ENCODE measurements around the gene ZNF800. TPM values are rescaled to one million over a fixed set of nuclear protein-coding genes. Genes with fewer than 3 reads are reported as not detected.
"Not testable (repeated sequence)": the region's sequence is repeated elsewhere in the genome, so short reads cannot be mapped to it uniquely, and the experiment has no call there.

The ZNF800 gene, protein sequence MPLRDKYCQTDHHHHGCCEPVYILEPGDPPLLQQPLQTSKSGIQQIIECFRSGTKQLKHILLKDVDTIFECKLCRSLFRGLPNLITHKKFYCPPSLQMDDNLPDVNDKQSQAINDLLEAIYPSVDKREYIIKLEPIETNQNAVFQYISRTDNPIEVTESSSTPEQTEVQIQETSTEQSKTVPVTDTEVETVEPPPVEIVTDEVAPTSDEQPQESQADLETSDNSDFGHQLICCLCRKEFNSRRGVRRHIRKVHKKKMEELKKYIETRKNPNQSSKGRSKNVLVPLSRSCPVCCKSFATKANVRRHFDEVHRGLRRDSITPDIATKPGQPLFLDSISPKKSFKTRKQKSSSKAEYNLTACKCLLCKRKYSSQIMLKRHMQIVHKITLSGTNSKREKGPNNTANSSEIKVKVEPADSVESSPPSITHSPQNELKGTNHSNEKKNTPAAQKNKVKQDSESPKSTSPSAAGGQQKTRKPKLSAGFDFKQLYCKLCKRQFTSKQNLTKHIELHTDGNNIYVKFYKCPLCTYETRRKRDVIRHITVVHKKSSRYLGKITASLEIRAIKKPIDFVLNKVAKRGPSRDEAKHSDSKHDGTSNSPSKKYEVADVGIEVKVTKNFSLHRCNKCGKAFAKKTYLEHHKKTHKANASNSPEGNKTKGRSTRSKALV
- total RNA-seq = 10 to 100 TPM; 43.6 to 45.9 TPM

GRCh38 chr7:127392566-127393367 lies at the start of gene ZNF800:
Gene ZNF800, minus strand, starts transcription at chr7:127392708. Its CDS starts 1,151 bp downstream, at chr7:127391557.
- ATAC-seq (ENCODE audit: insufficient number of reproducible peaks, low FRiP score, low read depth) (peak; percentile 84), DNase-seq (ENCODE audit: low spot score) (peak; percentile 64)
- peak within 1 kb of the TSS; percentile 89 for H3K4me3 ChIP-seq
- H3K36me3 ChIP-seq = peaks cover 3% of the 10 kb centered on the region
- no peaks in the 10 kb centered on the region for H3K27me3 ChIP-seq (replicated peaks; ENCODE audit: insufficient read depth)
- no peaks in the 10 kb centered on the region for H3K9me3 ChIP-seq
- peak within 1 kb of the TSS; percentile 88 to 98 for H3K27ac ChIP-seq
- no peak for TF ChIP-seq CTCF (IDR thresholded peaks at IDR 0.05)
- H3K4me1 ChIP-seq (ENCODE audit: control insufficient read depth in 1 of 2, low read depth in 2 of 2) = peaks cover 12 to 25% of the 10 kb centered on the region in 2 donors

- H3K36me3 ChIP-seq = no peaks in the 10 kb centered on the region
- no peak overlapping the region for H3K4me3 ChIP-seq
- H3K9me3 ChIP-seq = no peaks in the 10 kb centered on the region
- no peak for ATAC-seq (ENCODE audit: insufficient number of reproducible peaks, low FRiP score, low read depth)
- no peak overlapping the region for H3K27ac ChIP-seq
- H3K27me3 ChIP-seq (replicated peaks; ENCODE audit: insufficient read depth) = no peaks in the 10 kb centered on the region
- no peaks in the 10 kb centered on the region for H3K4me1 ChIP-seq (ENCODE audit: control insufficient read depth in 1 of 2, low read depth in 2 of 2)
- DNase-seq (ENCODE audit: low spot score) = no peak
- no peak for TF ChIP-seq CTCF (IDR thresholded peaks at IDR 0.05)
Observed at GRCh38 chr7:127440206-127440605, 47.7 kb upstream of the ZNF800 start.

GRCh38 chr7:127438836-127439235 lies 46.3 kb upstream of the ZNF800 start:
- no peaks in the 10 kb centered on the region for H3K36me3 ChIP-seq
- H3K9me3 ChIP-seq = no peaks in the 10 kb centered on the region
- DNase-seq (ENCODE audit: low spot score) = no peak
- no peak for ATAC-seq (ENCODE audit: insufficient number of reproducible peaks, low FRiP score, low read depth)
- TF ChIP-seq CTCF (IDR thresholded peaks at IDR 0.05) = no peak
- H3K4me3 ChIP-seq = no peak overlapping the region
- no peak overlapping the region for H3K27ac ChIP-seq
- H3K4me1 ChIP-seq (ENCODE audit: control insufficient read depth in 1 of 2, low read depth in 2 of 2) = no peaks in the 10 kb centered on the region
- no peaks in the 10 kb centered on the region for H3K27me3 ChIP-seq (replicated peaks; ENCODE audit: insufficient read depth)

DNA sequence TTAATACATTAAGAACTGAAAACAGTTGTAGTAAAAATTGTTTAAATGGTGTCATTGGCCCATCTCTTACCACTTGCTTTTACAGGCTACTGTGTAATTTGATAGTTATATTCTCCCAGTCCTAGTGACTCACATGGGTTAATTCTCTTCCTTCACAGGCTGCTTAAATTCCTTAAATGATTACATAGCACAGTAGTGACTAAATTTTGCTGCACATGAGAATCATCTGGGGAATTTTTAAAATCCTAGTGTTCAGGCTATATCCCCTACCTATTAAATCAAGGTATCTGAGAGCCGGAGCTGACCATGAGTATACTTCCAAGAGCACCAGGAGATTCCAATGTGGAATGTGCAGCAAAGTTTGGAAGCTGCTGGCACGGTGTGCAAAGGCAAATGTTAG lies 45.3 kb upstream of the ZNF800 start:
- H3K4me1 ChIP-seq (ENCODE audit: control insufficient read depth in 1 of 2, low read depth in 2 of 2) = no peaks in the 10 kb centered on the region
- H3K4me3 ChIP-seq = no peak overlapping the region
- no peak overlapping the region for H3K27ac ChIP-seq
- no peak for DNase-seq (ENCODE audit: low spot score)
- no peak for TF ChIP-seq CTCF (IDR thresholded peaks at IDR 0.05)
- H3K27me3 ChIP-seq (replicated peaks; ENCODE audit: insufficient read depth) = no peaks in the 10 kb centered on the region
- H3K9me3 ChIP-seq = no peaks in the 10 kb centered on the region
- H3K36me3 ChIP-seq = no peaks in the 10 kb centered on the region
- ATAC-seq (ENCODE audit: insufficient number of reproducible peaks, low FRiP score, low read depth) = no peak

GRCh38 chr7:127437241-127437640 lies 44.7 kb upstream of the ZNF800 start:
- no peak for TF ChIP-seq CTCF (IDR thresholded peaks at IDR 0.05)
- Histone ChIP-seq H3K36me3 (no peaks in the 10 kb centered on the region), H3K4me3 (no peak overlapping the region)

GRCh38 chr7:127429281-127429680 lies 36.8 kb upstream of the ZNF800 start:
- not testable (repeated sequence) for H3K4me3 ChIP-seq; H3K36me3 ChIP-seq; ATAC-seq (ENCODE audit: insufficient number of reproducible peaks, low FRiP score, low read depth); DNase-seq (ENCODE audit: low spot score); H3K4me1 ChIP-seq (ENCODE audit: control insufficient read depth in 1 of 2, low read depth in 2 of 2); H3K27ac ChIP-seq; H3K9me3 ChIP-seq; H3K27me3 ChIP-seq (replicated peaks; ENCODE audit: insufficient read depth)

More at GRCh38 chr7:127437241-127437640, 44.7 kb upstream of the ZNF800 start:
- H3K9me3 ChIP-seq = no peaks in the 10 kb centered on the region
- no peaks in the 10 kb centered on the region for H3K27me3 ChIP-seq (replicated peaks; ENCODE audit: insufficient read depth)
- H3K4me1 ChIP-seq (ENCODE audit: control insufficient read depth in 1 of 2, low read depth in 2 of 2) = no peaks in the 10 kb centered on the region
- DNase-seq (ENCODE audit: low spot score) = no peak
- H3K27ac ChIP-seq = no peak overlapping the region
- ATAC-seq (ENCODE audit: insufficient number of reproducible peaks, low FRiP score, low read depth) = no peak
